HFFc6 (cell line): ENCODE measurements around the gene LIPC. TPM values are rescaled to one million over a fixed set of nuclear protein-coding genes. Genes with fewer than 3 reads are reported as not detected.
A peak's percentile ranks its signal among the peaks of the same experiment; 100 is the strongest.

Source experiments
- DNase-seq: peaks from one replicate; pipeline ENCODE4 v3.0.0-alpha.2; 2018
- H3K27ac Mint-ChIP-seq: 2 replicates; pipeline ENCODE4 v1.8.0; 2020; ENCODE audit warnings: mild to moderate bottlenecking, mixed read lengths
- H3K27me3 Mint-ChIP-seq: 2 replicates; pipeline ENCODE4 v1.8.0; 2021; ENCODE audit warnings: mild to moderate bottlenecking, moderate library complexity, mixed read lengths; ENCODE audit not compliant: insufficient read depth
- H3K36me3 Mint-ChIP-seq: 2 replicates; pipeline ENCODE4 v1.8.0; 2021; ENCODE audit warnings: low read depth, mixed read lengths
- H3K4me1 Mint-ChIP-seq: 2 replicates; pipeline ENCODE4 v1.8.0; 2020; ENCODE audit warnings: low read depth, mixed read lengths
- H3K4me3 Mint-ChIP-seq: 2 replicates; pipeline ENCODE4 v1.8.0; 2020; ENCODE audit warnings: mild to moderate bottlenecking, moderate library complexity, mixed read lengths
- H3K9me3 Mint-ChIP-seq: 2 replicates; pipeline ENCODE4 v1.8.0; 2020; ENCODE audit warnings: mild to moderate bottlenecking, mixed read lengths
- CTCF ChIP-seq: fragments of 200-600 bp; sonication (generic); IDR thresholded peaks from 2 replicates; pipeline ENCODE4 v1.5.0; 2021; ENCODE audit warnings: antibody characterized with exemption, mild to moderate bottlenecking
- total RNA-seq, 6 experiments: library from RNA; stranded (reverse); fragmentation: NEBNext Ultra II Directional; extraction: Animal tissue kit (Norgen Biotek cat#: 25700); gene quantifications; 2 replicates in 1 of 6; 3 replicates in 5 of 6; pipeline ENCODE4 v1.2.3, GENCODE V29; 2021

Gene LIPC
- total RNA-seq, 6 experiments from 2014 or later, result not detected

DNA sequence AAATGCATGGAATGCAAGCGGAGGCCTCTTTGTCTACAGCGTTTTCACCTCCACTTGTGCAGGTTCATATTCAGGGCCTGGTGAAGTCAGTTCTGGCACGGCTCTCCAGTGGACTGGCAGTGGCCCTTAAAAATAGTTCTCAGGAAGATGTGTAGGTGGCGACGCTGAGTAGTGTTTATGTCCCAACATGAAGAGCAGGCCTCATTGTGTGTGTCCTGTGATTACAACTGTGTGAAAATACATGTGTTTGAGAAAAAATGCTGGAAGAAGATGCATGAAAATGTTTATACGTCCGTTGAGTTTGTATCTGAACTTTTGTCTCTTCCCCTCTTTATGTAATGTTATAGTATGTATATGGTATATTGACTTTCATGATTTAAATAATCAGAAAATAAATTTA is 7.2 kb downstream of the LIPC start:
- Mint-ChIP-seq H3K9me3 (no peaks in the 10 kb centered on the region), H3K36me3 (no peaks in the 10 kb centered on the region), H3K27me3 (peaks cover 3% of the 10 kb centered on the region), H3K27ac (peak overlapping the region; percentile 16), H3K4me3 (no peak overlapping the region), H3K4me1 (peaks cover 51% of the 10 kb centered on the region)
- DNase-seq, result peak; percentile 43
- peak; percentile 75 for TF ChIP-seq CTCF

DNA sequence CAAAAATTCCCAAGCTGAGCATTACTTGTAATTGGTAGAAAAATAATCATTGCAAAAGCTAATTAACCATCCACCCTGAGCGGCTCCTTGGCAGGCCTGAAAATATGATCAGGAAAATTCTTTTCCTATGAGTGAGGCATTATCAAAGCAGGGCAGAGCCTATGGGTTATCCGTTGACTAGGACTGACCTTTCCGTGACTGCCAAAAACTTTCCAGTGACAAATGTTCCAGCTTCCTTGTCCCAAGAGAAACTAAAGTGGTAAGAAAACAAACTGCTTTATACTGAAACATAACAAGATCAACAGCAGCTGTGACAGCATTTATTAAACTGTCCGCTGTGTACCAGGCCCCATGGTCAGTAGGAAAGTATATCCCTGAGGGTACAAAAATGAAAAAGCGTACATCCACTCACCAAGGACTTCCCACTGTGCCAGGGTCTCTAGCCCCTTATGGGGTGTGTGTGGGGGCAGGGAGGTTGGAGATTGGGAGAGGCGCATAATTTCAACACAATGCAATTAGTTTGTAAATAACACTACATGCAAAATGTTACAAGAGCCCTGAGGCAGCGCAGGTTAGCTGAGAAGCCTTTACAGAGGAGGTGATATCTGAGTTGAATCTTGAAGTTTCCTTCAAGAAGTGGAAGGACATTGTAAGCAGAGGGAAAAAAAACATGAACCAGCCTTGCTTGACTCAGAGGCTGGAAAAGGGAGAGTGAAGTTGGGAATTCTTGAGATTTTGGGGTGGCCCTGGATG is 8.5 kb downstream of the LIPC start:
- Mint-ChIP-seq H3K9me3 (no peaks in the 10 kb centered on the region), H3K27me3 (peaks cover 3% of the 10 kb centered on the region), H3K36me3 (no peaks in the 10 kb centered on the region), H3K4me1 (peaks cover 51% of the 10 kb centered on the region), H3K27ac (peak overlapping the region; percentile 81), H3K4me3 (peak overlapping the region; percentile 63)
- TF ChIP-seq CTCF, result no peak
- peak; percentile 41 for DNase-seq

GRCh38 chr15:58440922-58441321 is 9.1 kb downstream of the LIPC start:
- Mint-ChIP-seq H3K27ac (peak overlapping the region; percentile 81), H3K36me3 (no peaks in the 10 kb centered on the region), H3K27me3 (peaks cover 3% of the 10 kb centered on the region), H3K4me1 (peaks cover 51% of the 10 kb centered on the region), H3K9me3 (no peaks in the 10 kb centered on the region), H3K4me3 (peak overlapping the region; percentile 63)
- DNase-seq, result no peak
- TF ChIP-seq CTCF, result no peak

GRCh38 chr15:58441376-58442070 is 9.7 kb downstream of the LIPC start:
- Mint-ChIP-seq H3K36me3 (no peaks in the 10 kb centered on the region), H3K9me3 (no peaks in the 10 kb centered on the region), H3K4me3 (peak overlapping the region; percentile 26), H3K27me3 (peaks cover 3% of the 10 kb centered on the region; the same call in 1 of the 2 replicates), H3K4me1 (peaks cover 51% of the 10 kb centered on the region), H3K27ac (peak overlapping the region; percentile 81)
- peak; percentile 63 for DNase-seq
- TF ChIP-seq CTCF, result no peak

- peak overlapping the region; percentile 81 for H3K27ac Mint-ChIP-seq
- H3K36me3 Mint-ChIP-seq, result no peaks in the 10 kb centered on the region
- peak overlapping the region; percentile 26 for H3K4me3 Mint-ChIP-seq
- H3K9me3 Mint-ChIP-seq, result no peaks in the 10 kb centered on the region
- H3K27me3 Mint-ChIP-seq, result peaks cover 3% of the 10 kb centered on the region; the same call in 1 of the 2 replicates
- TF ChIP-seq CTCF, result no peak
- peaks cover 54% of the 10 kb centered on the region for H3K4me1 Mint-ChIP-seq
- DNase-seq, result no peak
Observed at GRCh38 chr15:58442122-58442521, 10.3 kb downstream of the LIPC start.
